HEK293 (cell line): ENCODE measurements around the gene KRT74.

Source experiments
- BCL11A ChIP-seq: fragments of 450-650 bp; formaldehyde crosslinking; IDR thresholded peaks from 2 replicates; pipeline ENCODE4 v1.5.1; 2016; ENCODE audit warnings: low read depth, missing biosample characterization, missing genetic modification characterization
- CTCF ChIP-seq: fragments of 450-650 bp; formaldehyde crosslinking; IDR thresholded peaks from 2 replicates; pipeline ENCODE4 v1.5.1; 2016; ENCODE audit warnings: missing biosample characterization, missing genetic modification characterization
- GFI1B ChIP-seq: fragments of 450-650 bp; formaldehyde crosslinking; IDR thresholded peaks from 2 replicates; pipeline ENCODE4 v1.5.1; 2016; ENCODE audit warnings: missing biosample characterization, missing genetic modification characterization
- KLF16 ChIP-seq: fragments of 450-650 bp; formaldehyde crosslinking; IDR thresholded peaks from 2 replicates; pipeline ENCODE4 v1.5.1; 2017; ENCODE audit warnings: missing biosample characterization, missing genetic modification characterization
- MZF1 ChIP-seq: fragments of 450-650 bp; formaldehyde crosslinking; IDR thresholded peaks from 2 replicates; pipeline ENCODE4 v1.5.1; 2017; ENCODE audit warnings: missing biosample characterization, missing genetic modification characterization, borderline replicate concordance
- PRDM1 ChIP-seq: fragments of 450-650 bp; formaldehyde crosslinking; IDR thresholded peaks from 2 replicates; pipeline ENCODE4; 2016; ENCODE audit warnings: missing biosample characterization, missing genetic modification characterization
- RBAK ChIP-seq: fragments of 450-650 bp; formaldehyde crosslinking; IDR thresholded peaks from 2 replicates; pipeline ENCODE4 v1.5.1; 2016; ENCODE audit warnings: missing biosample characterization, missing genetic modification characterization
- ZFP3 ChIP-seq: fragments of 450-650 bp; formaldehyde crosslinking; IDR thresholded peaks from 2 replicates; pipeline ENCODE4 v1.5.1; 2016; ENCODE audit warnings: low read depth, missing biosample characterization, missing genetic modification characterization
- ZFP37 ChIP-seq: fragments of 450-650 bp; formaldehyde crosslinking; IDR thresholded peaks from 2 replicates; pipeline ENCODE4 v1.5.1; 2016; ENCODE audit warnings: missing biosample characterization, missing genetic modification characterization
- ZNF114 ChIP-seq: fragments of 450-650 bp; formaldehyde crosslinking; IDR thresholded peaks from 2 replicates; pipeline ENCODE4 v1.5.0; 2017; ENCODE audit warnings: missing biosample characterization, missing genetic modification characterization
- ZNF140 ChIP-seq: fragments of 450-650 bp; formaldehyde crosslinking; IDR thresholded peaks from 2 replicates; pipeline ENCODE4 v1.5.1; 2016; ENCODE audit warnings: missing biosample characterization, missing genetic modification characterization
- ZNF521 ChIP-seq: fragments of 450-650 bp; formaldehyde crosslinking; IDR thresholded peaks from 2 replicates; pipeline ENCODE4 v1.5.1; 2017; ENCODE audit warnings: missing biosample characterization, mild to moderate bottlenecking, missing genetic modification characterization
- ZNF561 ChIP-seq: fragments of 450-650 bp; IDR thresholded peaks from 2 replicates; pipeline ENCODE4 v1.5.1; 2018; ENCODE audit warnings: missing biosample characterization, missing genetic modification characterization, borderline replicate concordance

GRCh38 chr12:52529846-52530245, 43.8 kb downstream of the KRT74 start:
- TF ChIP-seq ZNF561 (tag by site-specific recombination) (no peak), ZFP3 (tag by site-specific recombination) (no peak), MZF1 (tag by site-specific recombination) (no peak), RBAK (tag by site-specific recombination) (no peak), BCL11A (tag by site-specific recombination) (no peak), GFI1B (no peak), ZFP37 (no peak), ZNF521 (no peak), CTCF (tag by site-specific recombination) (no peak), KLF16 (no peak), ZNF140 (no peak), PRDM1 (tag by site-specific recombination) (no peak), ZNF114 (tag by site-specific recombination) (no peak)
